Measurements from ENCODE around the gene PADI1. TPM values are rescaled to one million over a fixed set of nuclear protein-coding genes. Genes with fewer than 3 reads are reported as not detected.
A peak's percentile ranks its signal among the peaks of the same experiment; 100 is the strongest.

Gene PADI1, protein sequence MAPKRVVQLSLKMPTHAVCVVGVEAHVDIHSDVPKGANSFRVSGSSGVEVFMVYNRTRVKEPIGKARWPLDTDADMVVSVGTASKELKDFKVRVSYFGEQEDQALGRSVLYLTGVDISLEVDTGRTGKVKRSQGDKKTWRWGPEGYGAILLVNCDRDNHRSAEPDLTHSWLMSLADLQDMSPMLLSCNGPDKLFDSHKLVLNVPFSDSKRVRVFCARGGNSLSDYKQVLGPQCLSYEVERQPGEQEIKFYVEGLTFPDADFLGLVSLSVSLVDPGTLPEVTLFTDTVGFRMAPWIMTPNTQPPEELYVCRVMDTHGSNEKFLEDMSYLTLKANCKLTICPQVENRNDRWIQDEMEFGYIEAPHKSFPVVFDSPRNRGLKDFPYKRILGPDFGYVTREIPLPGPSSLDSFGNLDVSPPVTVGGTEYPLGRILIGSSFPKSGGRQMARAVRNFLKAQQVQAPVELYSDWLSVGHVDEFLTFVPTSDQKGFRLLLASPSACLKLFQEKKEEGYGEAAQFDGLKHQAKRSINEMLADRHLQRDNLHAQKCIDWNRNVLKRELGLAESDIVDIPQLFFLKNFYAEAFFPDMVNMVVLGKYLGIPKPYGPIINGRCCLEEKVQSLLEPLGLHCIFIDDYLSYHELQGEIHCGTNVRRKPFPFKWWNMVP
- not detected in 2 replicates for total RNA-seq (2022)
- Bru-seq, nascent RNA = percentile 4 among the genes with signal in this experiment
- BruChase-seq, experiment 1, labeled RNA remaining after a 2-hour chase = percentile 6 among the genes with signal in this experiment
- not detected for BruChase-seq, experiment 2, labeled RNA remaining after a 6-hour chase
- long read RNA-seq = 0 reads

DNA sequence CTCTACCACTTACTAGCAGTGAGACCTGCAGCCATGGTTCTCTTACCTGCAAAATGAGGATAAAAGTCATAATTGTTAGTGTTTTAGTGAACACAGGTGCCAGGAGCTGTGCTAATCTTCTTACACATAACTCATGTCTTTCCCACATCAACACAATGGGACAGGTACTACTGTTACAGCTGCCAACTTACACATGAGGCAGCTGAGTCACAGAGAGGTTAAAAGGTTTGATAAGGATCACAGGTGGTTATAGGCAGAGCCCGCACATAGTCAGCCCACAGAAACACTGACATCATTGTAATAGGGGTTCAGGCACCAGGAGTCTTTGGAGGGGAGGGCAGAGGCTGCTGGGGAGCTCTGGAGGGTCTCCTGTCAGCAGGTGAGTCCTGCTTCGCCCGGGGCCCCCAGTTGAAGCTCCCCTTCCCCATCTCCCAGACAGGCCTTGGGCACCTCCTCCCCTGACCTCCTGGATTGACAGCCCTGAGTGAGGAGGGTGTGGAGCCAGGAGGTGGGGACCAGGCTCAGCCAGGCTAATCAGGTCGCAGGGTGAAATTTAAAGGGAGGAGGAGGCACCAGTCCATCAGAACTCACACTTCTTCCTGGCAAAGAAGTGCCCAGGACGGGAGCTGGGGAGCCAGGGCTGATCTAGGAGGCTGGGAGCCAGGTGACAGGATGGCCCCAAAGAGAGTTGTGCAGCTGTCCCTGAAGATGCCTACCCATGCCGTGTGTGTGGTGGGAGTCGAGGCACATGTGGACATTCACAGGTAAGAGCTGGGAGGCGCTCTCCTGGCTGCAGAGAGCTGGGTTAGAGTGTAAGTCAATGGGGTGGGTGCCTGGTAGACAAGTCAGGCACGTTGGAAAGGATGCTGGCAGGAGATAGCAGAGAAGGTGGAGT, at the start of gene PADI1:
Gene PADI1, plus strand, starts transcription at position 583 of the 895 bp plus-strand sequence. Its CDS starts 90 bp downstream, at position 673.
- no peak within 1 kb of the TSS for H3K27ac Mint-ChIP-seq (ENCODE audit: unreplicated experiment)
- Histone ChIP-seq H3K4me1 (peaks cover 15% of the 10 kb centered on the region; the same call in 1 of the 2 replicates), H3K27me3 (replicated peaks; ENCODE audit: control insufficient read depth, insufficient read depth, low read length) (no peaks in the 10 kb centered on the region), H3K9me3 (no peaks in the 10 kb centered on the region), H3K36me3 (ENCODE audit: control insufficient read depth, insufficient read depth, low read length) (no peaks in the 10 kb centered on the region), H3K4me3 (ENCODE audit: low read depth, low read length) (no peak within 1 kb of the TSS)
- DNase-seq = no peak
- no peak within 1 kb of the TSS for H3K4me3 Mint-ChIP-seq (ENCODE audit: unreplicated experiment)
- H3K9me3 Mint-ChIP-seq (ENCODE audit: unreplicated experiment) = no peaks in the 10 kb centered on the region
- H3K36me3 Mint-ChIP-seq (ENCODE audit: insufficient read depth, unreplicated experiment) = no peaks in the 10 kb centered on the region
- peaks cover 5% of the 10 kb centered on the region for H3K27me3 Mint-ChIP-seq (ENCODE audit: insufficient read depth, unreplicated experiment)
- TF ChIP-seq, protein P1, sequence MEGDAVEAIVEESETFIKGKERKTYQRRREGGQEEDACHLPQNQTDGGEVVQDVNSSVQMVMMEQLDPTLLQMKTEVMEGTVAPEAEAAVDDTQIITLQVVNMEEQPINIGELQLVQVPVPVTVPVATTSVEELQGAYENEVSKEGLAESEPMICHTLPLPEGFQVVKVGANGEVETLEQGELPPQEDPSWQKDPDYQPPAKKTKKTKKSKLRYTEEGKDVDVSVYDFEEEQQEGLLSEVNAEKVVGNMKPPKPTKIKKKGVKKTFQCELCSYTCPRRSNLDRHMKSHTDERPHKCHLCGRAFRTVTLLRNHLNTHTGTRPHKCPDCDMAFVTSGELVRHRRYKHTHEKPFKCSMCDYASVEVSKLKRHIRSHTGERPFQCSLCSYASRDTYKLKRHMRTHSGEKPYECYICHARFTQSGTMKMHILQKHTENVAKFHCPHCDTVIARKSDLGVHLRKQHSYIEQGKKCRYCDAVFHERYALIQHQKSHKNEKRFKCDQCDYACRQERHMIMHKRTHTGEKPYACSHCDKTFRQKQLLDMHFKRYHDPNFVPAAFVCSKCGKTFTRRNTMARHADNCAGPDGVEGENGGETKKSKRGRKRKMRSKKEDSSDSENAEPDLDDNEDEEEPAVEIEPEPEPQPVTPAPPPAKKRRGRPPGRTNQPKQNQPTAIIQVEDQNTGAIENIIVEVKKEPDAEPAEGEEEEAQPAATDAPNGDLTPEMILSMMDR (IDR thresholded peaks at IDR 0.05; ENCODE audit: insufficient read depth in 1 of 2, low read depth in 1 of 2, low read length in 1 of 2, severe bottlenecking in 1 of 2, unreplicated experiment in 1 of 2) = no peak
- intact Hi-C loops (cut with micrococcal nuclease; ENCODE audit: unreplicated experiment) = no loop called here
- no TSS peak for BruUV-seq (replicated peaks)
- CTCF ChIA-PET = no interaction called here
- POLR2A ChIA-PET = no interaction called here
- no peaks in the 10 kb centered on the region for H3K4me1 Mint-ChIP-seq (ENCODE audit: low read depth, unreplicated experiment)

DNA sequence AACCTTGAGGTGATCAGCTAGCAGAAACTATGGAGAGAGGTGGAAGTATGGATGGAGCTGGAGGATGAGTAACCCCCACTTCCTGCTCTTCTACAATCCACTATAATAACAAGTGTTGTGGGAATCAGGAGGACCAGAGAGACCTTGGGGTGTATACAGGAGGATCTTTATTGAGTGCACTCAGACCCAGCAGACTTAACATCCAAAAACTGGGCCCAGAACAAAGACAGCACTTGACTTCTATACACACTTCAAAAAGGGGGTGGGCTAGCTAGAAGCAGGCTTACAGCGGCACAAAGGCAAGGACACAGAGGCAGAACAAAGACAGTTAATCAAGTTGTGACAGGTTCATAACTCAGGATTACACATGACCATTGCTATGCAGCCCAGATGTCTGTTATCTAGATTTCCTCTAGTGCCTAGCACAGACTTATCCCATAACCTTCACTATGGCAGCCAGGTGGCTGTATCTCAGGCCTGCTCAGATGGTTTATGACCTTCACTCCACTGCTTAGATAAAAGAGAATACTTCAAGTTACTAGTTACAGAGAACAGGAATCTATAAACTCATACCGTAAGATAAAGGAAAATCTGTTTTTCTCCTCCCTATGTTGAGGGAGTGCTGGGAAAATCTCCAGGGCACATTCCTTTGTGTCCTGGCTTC, 49.5 kb upstream of the PADI1 start:
- intact Hi-C loops (cut with micrococcal nuclease; ENCODE audit: unreplicated experiment) = no loop called here
- Histone ChIP-seq H3K4me3 (ENCODE audit: low read depth, low read length) (no peak overlapping the region), H3K36me3 (ENCODE audit: control insufficient read depth, insufficient read depth, low read length) (no peaks in the 10 kb centered on the region), H3K4me1 (no peaks in the 10 kb centered on the region), H3K9me3 (peaks cover 15% of the 10 kb centered on the region), H3K27me3 (replicated peaks; ENCODE audit: control insufficient read depth, insufficient read depth, low read length) (no peaks in the 10 kb centered on the region)
- H3K4me3 Mint-ChIP-seq (ENCODE audit: unreplicated experiment) = no peak overlapping the region
- ChIA-PET POLR2A (no interaction called here), CTCF (no interaction called here)
- H3K4me1 Mint-ChIP-seq (ENCODE audit: low read depth, unreplicated experiment) = no peaks in the 10 kb centered on the region
- TF ChIP-seq, protein P1 (IDR thresholded peaks at IDR 0.05; ENCODE audit: insufficient read depth in 1 of 2, low read depth in 1 of 2, low read length in 1 of 2, severe bottlenecking in 1 of 2, unreplicated experiment in 1 of 2) = no peak
- no peaks in the 10 kb centered on the region for H3K27me3 Mint-ChIP-seq (ENCODE audit: insufficient read depth, unreplicated experiment)
- peaks cover 6% of the 10 kb centered on the region for H3K36me3 Mint-ChIP-seq (ENCODE audit: insufficient read depth, unreplicated experiment)
- BruUV-seq (replicated peaks) = no TSS peak
- no peak overlapping the region for H3K27ac Mint-ChIP-seq (ENCODE audit: unreplicated experiment)
- peaks cover 44% of the 10 kb centered on the region for H3K9me3 Mint-ChIP-seq (ENCODE audit: unreplicated experiment)
- no peak for DNase-seq
